Measurements from ENCODE around the gene RAP1GDS1.

DNA sequence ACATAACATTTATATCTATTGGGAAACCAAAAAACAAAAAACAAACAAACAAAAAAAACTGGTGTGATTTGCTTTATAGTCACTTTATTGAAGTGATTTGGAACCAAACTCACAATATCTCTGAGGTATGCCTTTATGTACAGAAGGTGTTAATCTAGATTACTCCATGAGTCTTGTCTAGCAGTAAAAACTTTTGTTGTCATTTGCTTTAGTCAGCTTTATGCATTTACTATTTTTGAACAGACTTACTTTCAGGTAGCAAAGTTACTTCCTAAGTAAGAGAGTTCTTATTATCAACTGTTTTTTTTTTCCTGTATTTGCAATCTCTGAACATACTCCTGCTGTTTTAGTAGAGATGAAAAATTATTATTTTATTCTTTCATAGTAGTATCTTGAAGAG, 39.5 kb downstream of the RAP1GDS1 start:
- TF ChIP-seq, protein P1, sequence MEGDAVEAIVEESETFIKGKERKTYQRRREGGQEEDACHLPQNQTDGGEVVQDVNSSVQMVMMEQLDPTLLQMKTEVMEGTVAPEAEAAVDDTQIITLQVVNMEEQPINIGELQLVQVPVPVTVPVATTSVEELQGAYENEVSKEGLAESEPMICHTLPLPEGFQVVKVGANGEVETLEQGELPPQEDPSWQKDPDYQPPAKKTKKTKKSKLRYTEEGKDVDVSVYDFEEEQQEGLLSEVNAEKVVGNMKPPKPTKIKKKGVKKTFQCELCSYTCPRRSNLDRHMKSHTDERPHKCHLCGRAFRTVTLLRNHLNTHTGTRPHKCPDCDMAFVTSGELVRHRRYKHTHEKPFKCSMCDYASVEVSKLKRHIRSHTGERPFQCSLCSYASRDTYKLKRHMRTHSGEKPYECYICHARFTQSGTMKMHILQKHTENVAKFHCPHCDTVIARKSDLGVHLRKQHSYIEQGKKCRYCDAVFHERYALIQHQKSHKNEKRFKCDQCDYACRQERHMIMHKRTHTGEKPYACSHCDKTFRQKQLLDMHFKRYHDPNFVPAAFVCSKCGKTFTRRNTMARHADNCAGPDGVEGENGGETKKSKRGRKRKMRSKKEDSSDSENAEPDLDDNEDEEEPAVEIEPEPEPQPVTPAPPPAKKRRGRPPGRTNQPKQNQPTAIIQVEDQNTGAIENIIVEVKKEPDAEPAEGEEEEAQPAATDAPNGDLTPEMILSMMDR (IDR thresholded peaks at IDR 0.05; ENCODE audit: borderline replicate concordance, extremely low read depth, low read length, poor library complexity, severe bottlenecking) = no peak
- TF ChIP-seq EZH2 (IDR thresholded peaks at IDR 0.05; ENCODE audit: borderline replicate concordance, low read depth, low read length, severe bottlenecking) = no peak

Data from DND-41 (cell line).